MV-4-11 (cell line): ENCODE results near the gene GTF2IRD1.
"Not testable (repeated sequence)": the region's sequence is repeated elsewhere in the genome, so short reads cannot be mapped to it uniquely, and the experiment has no call there.

Experiments
- DNase-seq: peaks from one replicate; lab custom pipeline; 2025; lab: John Stamatoyannopoulos, UW

The GTF2IRD1 gene

DNA sequence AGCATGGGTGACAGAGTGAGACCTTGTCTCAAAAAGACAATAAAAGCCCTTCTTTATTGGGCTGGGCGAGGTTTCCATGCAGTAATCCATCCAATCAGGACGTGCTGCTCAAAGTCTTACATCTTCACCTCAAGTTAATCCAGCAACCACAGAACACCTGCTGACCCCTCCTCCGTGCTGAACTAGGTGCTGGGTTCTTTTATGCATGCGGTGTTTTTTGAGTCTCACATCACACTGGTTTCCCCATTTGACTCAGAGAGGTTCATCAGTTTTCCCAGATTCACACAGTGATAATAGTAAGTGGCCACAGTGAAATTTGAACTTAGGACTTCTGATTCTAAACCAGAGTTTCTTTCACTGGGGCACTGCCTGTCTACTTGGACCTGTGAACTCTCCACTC, 145.5 kb downstream of the GTF2IRD1 start:
- no peak for DNase-seq

DNA sequence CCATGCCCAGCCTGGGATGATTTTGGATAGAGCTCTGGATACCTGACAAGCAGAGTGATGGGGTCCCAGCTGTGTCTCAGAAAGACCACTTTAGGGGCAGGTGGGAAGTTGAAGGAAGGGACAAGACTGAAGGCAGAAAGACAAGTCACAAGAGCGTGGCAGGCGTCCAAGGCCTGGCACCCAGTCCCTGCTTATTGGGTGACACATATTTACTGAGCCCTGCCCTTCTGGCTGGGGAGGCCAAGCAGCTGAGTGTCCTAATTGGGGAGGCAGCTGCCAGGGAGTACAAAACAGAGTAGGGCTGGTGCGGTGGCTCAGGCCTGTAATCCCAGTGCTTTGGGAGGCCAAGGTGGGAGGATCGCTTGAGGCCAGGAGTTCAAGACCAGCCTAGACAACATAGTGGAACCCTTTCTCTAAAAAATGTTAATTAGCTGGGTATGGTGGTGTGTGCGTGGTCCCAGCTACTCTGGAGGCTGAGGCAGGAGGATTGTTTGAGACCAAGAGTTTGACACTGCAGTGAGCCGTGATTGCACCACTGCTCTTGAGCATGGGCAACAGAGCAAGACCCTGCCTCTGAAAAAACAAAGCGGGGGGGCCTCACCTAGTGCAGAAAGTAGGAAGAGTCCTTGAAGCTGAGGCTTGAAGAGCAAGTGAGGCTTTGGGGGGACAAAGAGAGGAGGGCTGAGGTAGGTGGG, 150.8 kb downstream of the GTF2IRD1 start:
- no peak for DNase-seq

DNA sequence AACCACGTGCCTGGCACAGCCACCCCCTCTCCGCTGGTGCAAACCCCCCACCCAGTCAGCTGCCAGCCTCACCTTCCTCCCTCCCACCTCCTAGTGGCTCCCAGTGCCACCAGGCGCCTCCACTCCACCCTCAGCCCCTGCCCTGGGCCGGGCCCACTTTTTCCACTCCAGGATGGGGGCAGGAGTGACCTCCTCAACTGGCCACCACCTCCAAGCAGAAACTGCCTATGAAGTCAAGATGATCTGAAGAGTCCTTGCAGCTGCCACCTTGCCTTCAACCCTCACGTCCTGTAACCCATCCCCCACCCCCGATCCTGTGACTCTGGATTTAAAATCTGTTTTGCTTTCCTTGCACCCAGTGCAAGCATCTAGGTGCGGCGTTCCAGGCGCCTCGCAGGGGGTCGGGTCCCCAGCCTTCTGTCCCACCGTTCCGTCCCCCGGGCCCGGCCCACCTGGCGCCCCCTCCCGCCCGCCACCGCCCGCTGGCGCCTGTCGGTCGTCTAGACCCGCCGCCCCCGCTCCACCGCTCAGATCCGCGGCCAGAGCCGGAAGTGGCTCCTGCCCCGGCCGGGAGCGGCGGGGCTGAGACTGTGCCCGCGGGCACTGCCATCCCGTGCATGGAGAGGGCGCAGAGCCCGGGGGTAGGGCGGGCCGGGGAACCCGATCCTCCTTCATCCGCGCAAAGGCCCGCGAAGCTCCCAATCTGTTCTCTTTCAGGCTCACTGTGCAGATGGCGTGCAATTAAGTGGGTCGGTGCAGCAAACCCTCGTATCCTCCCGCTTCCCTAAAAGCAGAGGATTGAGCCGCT, 152.6 kb downstream of the GTF2IRD1 start:
- DNase-seq: peak; percentile 8

DNA sequence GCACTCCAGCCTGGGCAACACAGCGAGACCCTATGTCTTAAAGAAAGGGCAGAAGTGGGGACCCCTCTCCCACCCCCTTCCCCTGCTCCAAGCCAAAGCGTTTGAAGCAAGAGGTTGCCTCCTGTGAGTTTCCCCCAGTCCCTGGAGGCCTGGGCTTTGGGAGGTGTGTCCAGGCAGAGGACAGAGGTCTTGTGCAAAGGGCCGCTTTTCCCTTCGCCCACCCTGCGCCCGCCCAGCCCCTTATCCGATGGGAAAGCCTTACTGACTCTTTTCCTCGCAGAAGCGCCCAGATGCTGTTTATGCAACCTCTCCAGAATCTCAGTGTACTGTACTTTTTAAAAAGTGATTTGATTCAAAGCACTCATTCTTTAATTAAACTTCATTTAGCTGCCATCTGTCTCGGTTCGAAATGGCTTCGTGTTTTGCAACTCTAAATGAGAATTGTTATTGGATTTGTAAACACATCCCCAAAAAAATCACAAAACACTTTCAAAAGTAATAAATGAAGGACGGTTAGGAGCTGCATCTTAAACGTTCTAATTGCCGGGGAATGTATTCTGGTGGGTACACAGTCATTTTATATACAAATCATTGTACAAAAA, 153.3 kb downstream of the GTF2IRD1 start:
- DNase-seq: no peak

DNA sequence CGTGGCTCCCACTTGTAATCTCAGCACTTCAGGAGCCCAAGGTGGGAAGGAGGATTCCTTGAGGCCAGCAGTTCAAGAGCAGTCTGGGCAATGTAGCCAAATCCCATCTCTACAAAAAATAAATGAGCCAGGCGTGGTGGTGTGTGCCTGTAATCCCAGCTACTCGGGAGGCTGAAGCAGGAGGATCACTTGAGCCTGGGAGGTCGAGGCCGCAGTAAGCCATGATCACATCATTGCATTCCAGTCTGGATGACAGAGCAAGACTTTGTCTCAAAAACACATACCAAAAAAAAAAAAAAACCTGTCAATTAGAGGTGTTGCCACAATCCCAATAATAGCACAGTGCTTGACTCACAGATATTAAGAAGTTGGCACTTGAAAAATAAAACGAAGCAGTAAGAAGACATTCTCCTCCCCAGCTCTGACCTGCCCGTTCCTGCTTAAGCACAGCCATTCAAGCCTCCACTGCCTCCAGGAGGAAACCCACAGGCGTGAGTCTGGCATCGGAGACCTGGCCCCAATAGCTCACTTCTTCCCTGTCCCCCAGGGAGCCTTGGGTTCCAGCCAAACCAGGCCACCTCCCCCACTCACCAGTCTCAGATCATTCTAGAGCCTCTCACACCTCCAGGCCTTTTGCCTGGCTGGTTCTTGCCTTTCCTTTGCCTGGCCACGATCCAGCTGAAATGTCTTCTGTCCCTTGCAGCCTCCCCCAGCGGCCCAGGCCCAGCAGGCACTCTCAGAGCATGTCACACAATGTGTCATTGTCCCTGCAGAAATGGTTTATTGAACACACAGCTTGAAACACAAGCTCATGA, 158.5 kb downstream of the GTF2IRD1 start:
- no peak for DNase-seq

DNA sequence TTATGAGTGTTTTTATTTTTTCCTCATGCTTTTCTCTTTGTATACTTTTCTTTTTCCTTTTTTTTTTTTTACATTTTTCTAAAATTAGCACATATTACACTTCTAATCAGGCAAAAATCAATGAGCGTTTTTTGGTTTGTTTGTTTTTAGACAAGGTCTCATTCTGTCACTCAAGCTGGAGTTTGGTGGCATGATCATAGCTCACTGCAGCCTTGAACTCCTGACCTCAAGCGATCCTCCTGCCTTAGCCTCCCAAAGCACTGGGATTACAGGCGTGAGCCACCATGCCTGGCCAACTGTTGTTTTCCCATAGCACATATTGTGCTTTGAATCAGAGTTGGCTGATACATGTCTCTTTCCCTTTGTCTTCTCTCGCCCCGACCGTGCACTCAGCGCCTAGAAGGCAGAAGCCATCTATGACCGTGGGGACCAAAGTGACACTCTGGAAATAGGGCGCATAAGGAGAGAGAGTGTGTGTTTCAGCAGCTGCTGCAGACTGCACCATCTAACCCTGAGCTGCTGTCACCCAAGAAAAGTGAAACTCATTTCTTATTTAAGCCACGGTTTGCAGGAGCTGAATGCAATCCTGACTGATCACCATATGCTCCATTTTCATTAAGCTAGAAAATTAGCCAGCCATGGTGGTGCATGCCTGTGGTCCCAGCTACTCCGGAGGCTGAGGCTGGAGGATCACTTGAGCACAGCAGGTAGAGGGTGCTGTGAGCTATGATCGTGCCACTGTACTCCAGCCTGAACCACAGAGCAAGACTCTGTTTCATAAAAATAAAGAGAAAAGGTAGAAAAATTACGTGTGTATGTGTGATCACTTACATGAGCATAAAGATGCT, 162.5 kb downstream of the GTF2IRD1 start:
- no peak for DNase-seq

DNA sequence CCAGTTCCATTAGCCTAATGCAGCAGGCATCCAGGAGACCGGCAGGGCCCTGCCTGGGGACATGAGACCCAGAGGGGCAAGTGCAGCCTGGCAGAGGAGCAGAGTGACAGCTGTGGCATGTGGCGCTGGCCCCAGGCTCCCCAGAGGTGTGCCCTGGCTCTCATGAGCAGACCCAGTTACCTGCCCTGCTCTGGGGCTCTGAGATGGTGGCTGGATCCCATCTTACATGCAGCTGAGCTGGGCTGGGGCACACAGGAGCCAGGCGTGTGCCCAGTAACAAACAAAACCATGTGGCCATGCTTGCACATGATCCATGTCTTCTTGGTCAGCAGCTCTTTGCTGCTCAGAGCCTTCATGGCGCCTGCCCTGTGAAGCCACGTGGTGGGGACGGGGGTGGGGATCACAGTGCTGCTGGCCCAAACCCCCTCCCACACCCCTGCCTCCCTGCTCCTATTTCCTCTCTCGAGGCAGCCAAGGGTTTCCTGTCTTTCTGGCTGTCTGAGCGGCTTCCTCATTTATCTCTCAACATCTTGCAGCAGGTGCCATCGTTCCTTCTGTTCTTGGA, 163.6 kb downstream of the GTF2IRD1 start:
- DNase-seq: peak; percentile 87

DNA sequence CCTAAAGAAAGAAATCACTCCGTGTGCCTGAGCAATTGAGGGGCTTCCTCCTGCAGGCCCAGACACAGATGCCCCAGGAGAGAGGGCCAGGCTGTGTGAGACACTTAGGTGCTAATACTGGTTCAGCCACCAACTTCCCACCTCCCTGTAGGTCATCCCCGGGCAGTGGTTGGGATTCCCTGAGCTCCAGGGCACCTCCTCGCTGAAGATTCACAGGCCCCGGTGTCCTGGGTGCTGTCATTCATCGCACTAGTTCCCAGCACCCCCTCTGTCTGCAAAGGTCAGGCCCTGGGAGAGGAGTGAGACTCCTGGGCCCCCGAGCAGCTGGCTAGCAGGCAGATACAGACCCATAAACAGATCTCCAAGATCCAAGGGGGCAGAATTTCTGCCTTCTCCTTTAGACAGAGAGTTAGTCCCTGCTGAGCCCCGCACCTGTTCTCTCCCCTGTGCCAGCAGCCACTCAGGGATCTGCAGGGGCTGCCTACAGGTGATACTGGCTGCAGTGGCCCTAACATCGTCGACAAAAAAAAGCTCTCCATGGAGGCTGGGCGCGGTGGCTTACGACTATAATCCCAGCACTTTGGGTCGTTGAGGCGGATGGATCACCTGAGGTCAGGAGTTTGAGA, 165.6 kb downstream of the GTF2IRD1 start:
- DNase-seq: no peak

DNA sequence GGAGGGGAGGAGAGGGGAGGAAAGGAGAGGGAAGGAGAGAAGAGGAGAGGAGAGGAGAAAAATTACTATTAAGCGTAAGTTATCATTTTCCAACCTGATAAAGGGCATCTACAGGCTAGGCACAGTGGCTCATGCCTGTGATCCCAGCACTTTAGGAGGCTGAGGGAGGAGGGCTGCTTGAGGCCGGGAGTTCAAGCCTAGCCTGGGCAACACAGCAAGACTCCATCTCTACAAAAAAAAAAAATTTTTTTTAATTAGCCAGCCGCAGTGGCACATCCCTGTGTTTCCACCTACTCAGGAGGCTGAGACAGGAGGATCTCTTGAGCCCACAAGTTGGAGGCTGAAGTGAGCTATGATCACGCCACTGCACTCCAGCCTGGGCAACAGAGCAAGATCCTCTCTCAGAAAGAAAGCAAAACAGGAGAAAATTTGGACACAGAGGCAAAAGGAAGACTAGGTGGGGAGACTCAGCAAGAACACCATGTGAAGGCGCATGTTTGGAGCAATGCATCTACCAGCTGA, 168.6 kb downstream of the GTF2IRD1 start:
- no peak for DNase-seq

DNA sequence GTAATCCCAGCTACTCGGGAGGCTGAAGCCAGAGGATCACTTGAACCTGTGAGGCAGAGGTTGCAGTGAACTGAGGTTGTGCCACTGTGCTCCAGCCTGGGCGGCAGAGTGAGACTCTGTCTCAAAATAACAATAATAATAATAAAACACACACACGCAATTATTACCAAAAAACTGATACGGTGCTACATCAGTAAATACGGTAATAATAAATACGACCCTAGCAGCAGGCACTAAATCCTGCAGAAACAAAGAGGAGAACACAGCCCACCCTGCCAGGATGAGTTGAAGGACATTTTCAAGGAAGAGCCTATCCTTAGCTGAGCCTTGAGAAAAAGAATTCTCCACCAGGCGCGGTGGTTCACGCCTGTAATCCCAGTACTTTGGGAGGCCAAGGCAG, 169.4 kb downstream of the GTF2IRD1 start:
- no peak for DNase-seq

DNA sequence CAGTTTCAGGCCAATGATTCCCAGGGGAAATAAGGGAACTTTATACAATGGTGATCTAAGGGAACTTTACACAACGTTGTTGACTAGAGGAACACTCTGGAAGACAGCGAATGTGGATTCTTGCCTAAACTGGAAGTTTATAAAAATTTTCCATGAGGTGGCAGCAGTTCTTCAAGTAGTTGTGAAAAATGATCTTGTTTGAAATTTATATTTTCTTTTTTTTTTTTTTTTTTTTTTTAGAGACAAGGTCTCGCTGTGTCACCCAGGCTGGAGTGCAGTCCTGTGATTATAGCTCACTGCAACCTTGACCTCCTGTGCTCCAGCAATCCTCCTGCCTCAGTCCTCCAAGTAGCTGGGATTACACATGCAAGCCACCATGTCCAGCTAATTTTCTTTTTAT, 171.7 kb downstream of the GTF2IRD1 start:
- DNase-seq: peak; percentile 50

DNA sequence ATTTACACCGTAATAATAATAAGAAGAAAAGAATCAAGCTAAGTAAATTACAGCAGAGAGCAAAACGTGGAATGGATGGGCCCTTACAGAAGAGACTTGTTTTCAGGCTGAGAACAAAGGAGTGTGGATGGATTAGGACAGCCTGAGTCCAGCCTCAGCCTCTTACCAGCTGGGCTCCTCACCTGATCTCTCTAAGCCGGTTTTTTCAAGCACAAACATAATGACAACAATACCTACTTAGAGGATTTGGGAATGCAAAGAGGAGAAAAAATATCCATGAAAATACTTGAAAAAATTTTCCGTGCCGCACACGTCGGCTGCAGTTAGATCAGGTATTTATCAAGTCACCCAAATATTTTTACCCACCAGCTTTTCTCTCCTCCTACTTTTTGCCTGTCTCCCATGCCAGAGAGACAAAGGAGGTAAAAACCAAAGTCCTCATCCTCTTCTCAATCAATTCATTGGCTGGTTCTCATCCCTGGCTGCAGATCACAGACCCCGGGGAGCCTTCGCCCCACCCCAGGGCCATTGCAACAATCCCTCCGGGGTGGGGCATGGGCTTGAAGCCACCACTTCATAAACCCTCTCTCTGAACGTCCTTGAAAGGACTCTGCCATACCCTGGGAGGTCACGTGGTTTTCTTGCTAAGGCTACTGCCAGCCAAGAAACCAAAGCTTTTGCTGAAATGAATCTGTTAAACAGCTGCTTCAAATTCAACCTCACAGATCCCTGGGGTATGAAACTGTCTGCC, 174.1 kb downstream of the GTF2IRD1 start:
- peak; percentile 10 for DNase-seq

DNA sequence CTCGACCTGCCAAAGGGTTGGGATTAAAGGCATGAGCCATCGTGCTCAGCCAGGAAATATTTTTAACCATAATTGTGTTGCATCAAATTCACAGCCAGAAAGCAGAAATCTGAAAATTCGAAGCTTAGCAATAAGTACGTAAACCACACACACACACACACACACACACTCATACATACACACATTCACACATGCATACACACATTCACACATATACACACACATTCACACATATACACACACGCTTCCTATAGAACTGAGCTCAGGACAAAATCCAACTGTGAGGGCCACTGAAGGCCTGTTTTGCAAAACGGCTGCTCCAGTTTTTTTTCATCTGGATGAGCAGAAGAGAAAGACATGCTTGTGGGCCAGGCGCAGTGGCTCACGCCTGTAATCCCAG, 178.8 kb downstream of the GTF2IRD1 start:
- no peak for DNase-seq

DNA sequence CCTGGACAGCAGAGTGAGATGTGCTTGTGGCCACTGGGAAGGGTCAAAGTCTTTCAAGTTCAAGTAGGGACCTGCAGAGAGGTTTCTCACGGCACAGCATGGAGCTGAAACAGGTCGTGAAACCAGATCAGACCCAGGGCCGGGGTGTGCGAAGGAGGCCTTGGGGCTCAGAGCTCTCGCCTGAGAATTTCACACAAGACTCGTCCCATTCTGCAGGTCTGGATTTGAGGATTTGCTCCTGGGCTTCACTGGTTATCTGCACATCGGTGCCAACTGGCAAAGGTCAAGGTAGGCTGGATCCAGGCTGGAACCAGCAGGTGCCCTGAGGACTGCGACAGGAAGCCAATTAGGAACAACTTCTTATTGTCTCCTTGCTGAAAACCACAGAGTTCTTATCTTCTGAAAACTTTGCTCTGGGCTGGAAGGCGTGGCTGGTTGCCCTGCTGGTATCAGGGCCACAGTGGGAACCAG, 179.8 kb downstream of the GTF2IRD1 start:
- DNase-seq: no peak

DNA sequence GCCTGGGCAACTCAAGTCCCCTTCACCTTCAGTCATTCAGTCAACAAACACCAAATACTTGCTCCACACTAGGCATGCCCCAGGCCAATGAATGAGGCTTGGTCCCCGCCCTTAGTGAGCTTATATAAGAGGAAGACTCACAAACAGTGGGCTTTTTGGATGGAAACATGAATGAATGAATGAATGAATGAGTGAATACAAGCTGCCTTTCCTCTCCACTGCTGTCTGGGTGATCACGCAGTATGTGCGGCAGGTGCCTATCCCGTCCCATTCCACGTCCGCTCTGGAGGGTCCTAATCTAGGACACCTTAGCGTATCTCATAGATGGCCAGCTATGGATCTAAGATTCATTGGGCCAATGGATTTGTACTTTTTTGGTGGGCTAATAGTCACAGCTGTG, 184.0 kb downstream of the GTF2IRD1 start:
- no peak for DNase-seq

DNA sequence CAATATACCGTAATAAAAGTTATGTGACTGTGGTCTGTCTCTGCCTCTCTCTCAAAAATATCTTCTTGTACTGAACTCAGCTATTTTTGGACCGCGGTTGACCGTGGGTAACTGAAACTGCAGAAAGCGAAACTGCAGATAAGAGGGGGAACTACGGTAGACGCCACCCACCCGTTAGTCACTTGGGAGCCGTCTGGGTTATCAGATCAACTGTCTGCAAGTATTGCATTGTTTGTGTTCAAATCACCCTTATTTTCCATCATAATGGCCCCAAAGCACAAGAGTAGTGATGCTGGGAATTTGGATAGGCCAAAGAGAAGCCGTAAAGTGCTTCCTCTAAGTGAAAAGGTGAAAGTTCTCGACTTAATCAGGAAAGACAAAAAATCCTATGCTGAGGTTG, 196.3 kb downstream of the GTF2IRD1 start:
- peak; percentile 93 for DNase-seq

DNA sequence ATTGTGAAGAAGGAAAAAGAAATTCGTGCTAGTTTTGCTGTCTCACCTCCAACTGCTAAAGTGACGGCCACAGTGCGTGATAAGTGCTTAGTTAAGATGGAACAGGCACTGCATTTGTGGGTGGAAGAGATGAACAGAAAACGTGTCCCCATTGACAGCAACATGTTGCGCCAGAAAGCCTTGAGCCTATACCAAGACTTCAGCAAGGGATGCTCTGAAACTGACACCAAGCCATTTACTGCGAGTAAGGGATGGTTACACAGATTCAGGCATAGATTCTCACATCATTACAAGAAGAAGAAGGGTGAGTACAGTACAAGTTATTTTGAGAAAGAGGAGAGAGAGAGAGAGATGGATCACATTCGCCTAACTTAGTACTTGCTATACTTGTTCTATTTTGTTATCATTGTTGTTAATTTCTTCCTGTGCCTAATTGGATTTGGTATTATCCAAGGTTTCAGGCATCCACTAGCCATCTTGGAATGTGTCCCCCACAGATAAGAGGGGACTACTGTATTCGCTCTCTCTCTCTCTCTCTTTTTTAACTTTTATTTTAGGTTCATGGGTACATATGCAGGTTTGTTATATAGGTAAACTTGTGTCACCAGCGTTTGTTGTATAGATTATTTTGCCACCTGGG, 196.9 kb downstream of the GTF2IRD1 start:
- peak; percentile 56 for DNase-seq

DNA sequence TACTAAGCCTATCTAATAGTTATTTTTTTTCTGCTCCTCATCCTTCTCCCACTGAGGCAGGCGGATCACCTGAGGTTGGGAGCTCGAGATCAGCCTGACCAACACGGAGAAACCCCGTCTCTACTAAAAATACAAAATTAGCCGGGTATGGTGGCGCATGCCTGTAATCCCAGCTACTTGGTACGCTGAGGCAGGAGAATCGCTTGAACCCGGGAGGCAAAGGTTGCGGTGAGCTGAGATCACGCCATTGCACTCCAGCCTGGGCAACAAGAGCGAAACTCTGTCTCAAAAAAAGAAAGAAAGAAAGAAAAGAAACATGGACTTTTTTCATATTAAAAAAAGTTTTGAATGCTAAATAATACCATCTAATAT, 197.4 kb downstream of the GTF2IRD1 start:
- DNase-seq: not testable (repeated sequence)
